Astrocyte of the cerebellum (primary cell): ENCODE measurements around the gene NUDCD3.

Experiments used
- DNase-seq: peaks from one replicate; pipeline ENCODE4 v3.0.0-alpha.2; 2011; ENCODE audit warnings: low read depth
- H3K4me3 ChIP-seq: 2 replicates; pipeline ENCODE4 v1.5.1; 2011; ENCODE audit warnings: mild to moderate bottlenecking, low read depth, low read length, moderate library complexity
- CTCF ChIP-seq: IDR thresholded peaks from 2 replicates; pipeline ENCODE4 v1.5.1; 2012; ENCODE audit warnings: low read length, low read depth, moderate library complexity, mild to moderate bottlenecking; ENCODE audit errors: missing control alignments
- in situ Hi-C: cut with HindIII; loops from 2 replicates; pipeline ENCODE4 v1.10.0; 2017; ENCODE audit warnings: low sequenced_read_pairs

Gene NUDCD3

GRCh38 chr7:44346063-44346462, 144.4 kb downstream of the NUDCD3 start:
- H3K4me3 ChIP-seq = no peak overlapping the region
- DNase-seq = no peak
- in situ Hi-C loops = no loop called here
- no peak for TF ChIP-seq CTCF

GRCh38 chr7:44341401-44341800, 149.1 kb downstream of the NUDCD3 start:
- in situ Hi-C loops = no loop called here

GRCh38 chr7:44338600-44338999, 151.9 kb downstream of the NUDCD3 start:
- H3K4me3 ChIP-seq = no peak overlapping the region
- DNase-seq = no peak
- in situ Hi-C loops = no loop called here
- no peak for TF ChIP-seq CTCF

More at GRCh38 chr7:44341401-44341800, 149.1 kb downstream of the NUDCD3 start:
- no peak for TF ChIP-seq CTCF
- DNase-seq = no peak
- H3K4me3 ChIP-seq = no peak overlapping the region

GRCh38 chr7:44336491-44336890, 154.0 kb downstream of the NUDCD3 start:
- in situ Hi-C loops = no loop called here
- no peak overlapping the region for H3K4me3 ChIP-seq
- TF ChIP-seq CTCF = no peak
- DNase-seq = no peak

GRCh38 chr7:44335184-44335583, 155.3 kb downstream of the NUDCD3 start:
- no peak for DNase-seq
- in situ Hi-C loops = no loop called here
- no peak for TF ChIP-seq CTCF
- no peak overlapping the region for H3K4me3 ChIP-seq

GRCh38 chr7:44334734-44335097, 155.7 kb downstream of the NUDCD3 start:
- in situ Hi-C loops = no loop called here
- no peak for DNase-seq
- TF ChIP-seq CTCF = no peak
- no peak overlapping the region for H3K4me3 ChIP-seq
